ENCODE results near the gene VPS35.

DNA sequence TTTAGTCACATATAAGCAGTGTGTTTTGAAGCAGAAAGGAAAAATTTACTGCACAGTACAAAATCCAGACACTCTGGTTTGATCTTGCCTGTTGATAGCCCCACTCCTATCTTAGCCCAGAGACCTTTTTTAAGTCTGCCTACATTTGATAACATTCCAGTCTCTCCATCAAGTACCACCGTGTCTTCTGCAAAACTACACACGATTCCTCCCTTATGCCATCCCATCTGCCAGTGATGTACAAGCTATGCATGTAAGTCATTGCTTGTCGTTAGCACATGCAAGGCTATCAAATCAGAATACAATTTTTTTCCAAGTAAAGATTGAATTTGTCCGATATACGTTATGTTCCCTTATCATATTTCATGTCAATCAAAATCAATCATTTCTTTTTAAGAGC, 82.7 kb downstream of the VPS35 start:
- TF ChIP-seq POLR2A (IDR thresholded peaks at IDR 0.05): no peak
- TF ChIP-seq, protein P1, sequence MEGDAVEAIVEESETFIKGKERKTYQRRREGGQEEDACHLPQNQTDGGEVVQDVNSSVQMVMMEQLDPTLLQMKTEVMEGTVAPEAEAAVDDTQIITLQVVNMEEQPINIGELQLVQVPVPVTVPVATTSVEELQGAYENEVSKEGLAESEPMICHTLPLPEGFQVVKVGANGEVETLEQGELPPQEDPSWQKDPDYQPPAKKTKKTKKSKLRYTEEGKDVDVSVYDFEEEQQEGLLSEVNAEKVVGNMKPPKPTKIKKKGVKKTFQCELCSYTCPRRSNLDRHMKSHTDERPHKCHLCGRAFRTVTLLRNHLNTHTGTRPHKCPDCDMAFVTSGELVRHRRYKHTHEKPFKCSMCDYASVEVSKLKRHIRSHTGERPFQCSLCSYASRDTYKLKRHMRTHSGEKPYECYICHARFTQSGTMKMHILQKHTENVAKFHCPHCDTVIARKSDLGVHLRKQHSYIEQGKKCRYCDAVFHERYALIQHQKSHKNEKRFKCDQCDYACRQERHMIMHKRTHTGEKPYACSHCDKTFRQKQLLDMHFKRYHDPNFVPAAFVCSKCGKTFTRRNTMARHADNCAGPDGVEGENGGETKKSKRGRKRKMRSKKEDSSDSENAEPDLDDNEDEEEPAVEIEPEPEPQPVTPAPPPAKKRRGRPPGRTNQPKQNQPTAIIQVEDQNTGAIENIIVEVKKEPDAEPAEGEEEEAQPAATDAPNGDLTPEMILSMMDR (IDR thresholded peaks at IDR 0.05 in 4 of 5, conservative IDR thresholded peaks at IDR 0.05 in 1 of 5): no peak

Measured in gastrocnemius medialis (tissue), 4 donors.